HG03175 (cell line): ENCODE data around the gene TSPAN4.
A peak's percentile ranks its signal among the peaks of the same experiment; 100 is the strongest.

Experiments
- ATAC-seq: cut with Tn5 transposase; IDR thresholded peaks from one replicate; pipeline ENCODE4 v1.9.1; 2021; ENCODE audit warnings: mild to moderate bottlenecking, moderate library complexity; ENCODE audit not compliant: unreplicated experiment

The TSPAN4 gene

DNA sequence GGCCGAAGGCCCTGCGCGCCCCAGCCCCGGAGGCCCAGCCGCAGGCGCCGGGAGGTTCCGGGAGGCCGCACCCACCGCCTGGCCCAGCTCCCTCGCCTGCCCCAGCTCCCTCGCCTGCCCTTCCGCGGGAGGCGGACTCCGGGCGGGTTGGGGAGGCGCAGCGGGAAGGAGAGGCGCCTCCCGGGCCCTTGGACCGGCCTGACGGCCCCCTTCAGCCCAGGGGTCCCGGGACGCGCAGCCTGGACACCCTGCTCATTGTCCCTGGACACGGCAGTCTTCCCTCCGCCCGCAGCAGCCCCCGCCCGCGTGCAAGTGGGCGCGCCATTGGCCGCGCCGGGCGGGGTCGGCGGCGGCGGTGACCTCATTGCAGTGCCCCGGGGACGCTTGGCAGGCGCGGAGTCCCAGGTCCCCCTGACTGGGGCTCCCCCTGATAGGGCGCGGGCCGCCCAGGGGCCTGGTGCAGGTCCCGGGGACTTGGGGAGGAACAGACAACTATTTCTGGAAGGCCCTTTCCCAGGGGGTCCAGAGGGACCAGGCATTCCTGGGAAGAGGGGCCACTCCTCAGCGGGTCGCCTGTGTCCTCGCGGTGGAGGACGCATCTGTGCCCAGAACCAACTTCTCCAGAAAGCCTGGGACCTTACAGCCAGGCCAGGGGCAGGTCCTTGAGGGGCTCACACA is 9.4 kb upstream of the TSPAN4 start:
- no peak for ATAC-seq

DNA sequence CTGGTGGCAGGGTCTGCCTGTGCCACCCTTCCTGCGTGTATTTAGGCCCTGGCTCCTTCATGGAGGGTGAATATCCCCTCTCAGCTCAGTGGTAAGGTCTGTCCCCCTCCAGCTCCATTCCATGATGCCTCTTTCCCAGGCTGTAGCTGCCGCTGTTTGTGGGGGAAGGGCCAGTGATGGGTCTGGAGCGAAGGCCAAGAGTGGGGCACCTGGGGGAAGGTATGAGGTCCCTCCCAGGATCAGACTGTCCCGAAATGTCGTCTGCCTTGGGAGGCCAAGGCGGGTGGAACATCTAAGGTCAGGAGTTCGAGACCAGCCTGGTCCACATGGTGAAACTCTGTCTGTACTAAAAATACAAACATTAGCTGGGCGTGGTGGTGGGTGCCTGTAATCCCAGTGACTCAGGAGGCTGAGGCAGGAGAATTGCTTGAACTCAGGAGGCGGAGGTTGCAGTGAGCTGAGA is 8.8 kb upstream of the TSPAN4 start:
- no peak for ATAC-seq

DNA sequence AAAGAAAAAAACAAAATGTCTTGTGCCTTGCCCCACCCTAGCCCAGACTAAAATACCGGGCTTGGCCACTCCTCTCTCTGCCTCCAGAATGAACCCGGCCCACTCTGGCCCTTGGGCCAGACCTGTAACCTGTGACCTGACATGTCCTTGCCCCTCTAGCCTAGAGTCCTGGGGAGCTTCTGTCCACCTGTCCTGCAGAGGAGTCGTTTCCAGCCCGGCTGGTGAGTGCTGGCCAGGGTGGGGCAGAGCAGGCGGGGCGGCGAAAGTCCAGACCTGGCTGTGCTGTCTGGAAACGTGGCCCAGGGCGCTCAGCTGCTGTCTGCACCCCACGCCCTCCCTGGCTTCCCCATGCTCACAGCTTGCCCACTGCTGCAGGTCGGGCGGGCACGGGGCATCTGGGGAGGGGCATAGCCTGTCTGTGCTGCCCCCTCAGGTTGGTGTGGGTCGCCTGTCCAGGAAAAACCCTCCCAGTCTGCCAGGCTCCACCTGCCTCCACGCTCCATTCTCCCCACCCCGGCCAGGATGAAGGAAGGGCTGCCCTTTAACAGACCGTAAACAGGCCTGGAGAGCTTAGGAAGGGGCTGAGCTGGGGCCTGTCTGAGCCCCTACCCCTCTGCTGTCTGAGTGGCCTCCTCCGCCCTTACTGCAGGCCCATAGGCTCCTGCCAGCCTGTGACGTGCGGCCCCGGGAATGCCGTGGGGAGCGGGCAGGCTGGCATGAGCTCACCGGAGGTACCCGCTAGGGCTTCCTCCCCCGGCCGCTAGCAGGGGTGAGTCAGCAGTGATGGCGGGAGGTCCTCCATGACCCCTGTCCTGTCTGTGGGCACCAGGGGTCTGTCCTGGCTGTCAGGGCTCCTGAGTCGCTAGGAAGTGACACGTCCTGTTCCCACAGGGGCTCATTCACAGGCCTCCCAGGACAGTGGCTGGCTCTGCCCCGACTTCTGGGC is 8.0 kb upstream of the TSPAN4 start:
- no peak for ATAC-seq

DNA sequence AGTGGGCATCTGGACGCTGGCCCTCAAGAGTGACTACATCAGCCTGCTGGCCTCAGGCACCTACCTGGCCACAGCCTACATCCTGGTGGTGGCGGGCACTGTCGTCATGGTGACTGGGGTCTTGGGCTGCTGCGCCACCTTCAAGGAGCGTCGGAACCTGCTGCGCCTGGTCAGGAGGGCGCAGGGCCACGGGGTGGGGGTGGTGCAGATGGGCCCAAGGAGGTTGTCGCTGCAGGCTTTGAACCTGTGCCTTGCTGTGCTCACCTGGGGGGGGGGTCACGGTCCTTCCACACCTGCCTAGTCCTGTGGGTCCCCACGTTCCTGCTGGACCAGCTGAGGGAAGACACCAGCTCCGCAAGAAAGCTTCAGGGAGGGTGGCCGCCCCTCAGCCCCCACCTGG is 6.4 kb upstream of the TSPAN4 start:
- no peak for ATAC-seq

DNA sequence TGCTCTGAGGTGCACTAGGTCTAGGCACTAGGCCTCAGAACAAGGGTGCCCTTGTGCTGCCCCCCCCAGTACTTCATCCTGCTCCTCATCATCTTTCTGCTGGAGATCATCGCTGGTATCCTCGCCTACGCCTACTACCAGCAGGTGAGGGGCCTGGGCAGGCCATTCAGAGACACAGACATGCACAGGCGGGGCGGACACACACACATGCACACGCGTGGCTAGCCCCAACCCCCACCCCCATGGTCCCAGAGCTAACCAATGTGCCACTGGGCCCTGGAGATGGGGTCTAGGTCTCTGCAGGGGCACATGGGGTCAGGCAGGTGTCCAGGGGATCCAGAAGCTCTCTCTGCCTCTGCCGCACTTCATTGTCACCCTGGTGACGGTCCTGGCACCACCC is 6.0 kb upstream of the TSPAN4 start:
- ATAC-seq, result no peak

DNA sequence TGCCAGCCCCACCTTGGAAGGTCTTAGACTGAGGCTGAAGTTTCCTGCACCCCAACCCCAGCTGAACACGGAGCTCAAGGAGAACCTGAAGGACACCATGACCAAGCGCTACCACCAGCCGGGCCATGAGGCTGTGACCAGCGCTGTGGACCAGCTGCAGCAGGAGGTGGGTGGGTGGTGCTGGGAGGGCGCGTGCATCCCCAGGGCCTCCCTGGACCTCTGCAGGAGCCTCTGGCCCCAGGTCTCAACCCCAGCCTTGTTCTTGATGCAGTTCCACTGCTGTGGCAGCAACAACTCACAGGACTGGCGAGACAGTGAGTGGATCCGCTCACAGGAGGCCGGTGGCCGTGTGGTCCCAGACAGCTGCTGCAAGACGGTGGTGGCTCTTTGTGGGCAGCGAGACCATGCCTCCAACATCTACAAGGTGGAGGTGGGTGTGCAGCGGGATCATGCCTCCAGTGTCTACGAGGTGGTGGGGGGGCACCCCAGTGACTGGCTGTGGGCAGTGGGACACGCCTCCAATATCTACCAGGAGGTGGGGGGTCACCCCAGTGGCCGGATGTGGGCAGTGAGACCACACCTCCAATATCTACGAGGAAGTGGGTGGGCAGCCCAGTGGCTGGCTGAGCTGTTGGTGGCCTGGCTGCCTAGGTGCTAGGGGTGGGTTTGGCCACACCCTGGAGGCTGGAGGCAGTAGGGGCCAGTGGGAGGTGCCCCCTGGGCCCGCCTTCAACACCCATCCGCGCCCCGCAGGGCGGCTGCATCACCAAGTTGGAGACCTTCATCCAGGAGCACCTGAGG is 5.3 kb upstream of the TSPAN4 start:
- no peak for ATAC-seq

DNA sequence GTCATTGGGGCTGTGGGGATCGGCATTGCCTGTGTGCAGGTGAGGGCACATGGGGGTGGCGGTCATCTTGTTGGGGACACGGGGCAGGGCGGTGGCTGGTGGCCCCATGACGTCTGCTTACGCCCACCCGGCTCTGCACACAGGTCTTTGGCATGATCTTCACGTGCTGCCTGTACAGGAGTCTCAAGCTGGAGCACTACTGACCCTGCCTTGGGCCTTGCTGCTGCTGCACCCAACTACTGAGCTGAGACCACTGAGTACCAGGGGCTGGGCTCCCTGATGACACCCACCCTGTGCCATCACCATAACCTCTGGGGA is 4.7 kb upstream of the TSPAN4 start:
- no peak for ATAC-seq

DNA sequence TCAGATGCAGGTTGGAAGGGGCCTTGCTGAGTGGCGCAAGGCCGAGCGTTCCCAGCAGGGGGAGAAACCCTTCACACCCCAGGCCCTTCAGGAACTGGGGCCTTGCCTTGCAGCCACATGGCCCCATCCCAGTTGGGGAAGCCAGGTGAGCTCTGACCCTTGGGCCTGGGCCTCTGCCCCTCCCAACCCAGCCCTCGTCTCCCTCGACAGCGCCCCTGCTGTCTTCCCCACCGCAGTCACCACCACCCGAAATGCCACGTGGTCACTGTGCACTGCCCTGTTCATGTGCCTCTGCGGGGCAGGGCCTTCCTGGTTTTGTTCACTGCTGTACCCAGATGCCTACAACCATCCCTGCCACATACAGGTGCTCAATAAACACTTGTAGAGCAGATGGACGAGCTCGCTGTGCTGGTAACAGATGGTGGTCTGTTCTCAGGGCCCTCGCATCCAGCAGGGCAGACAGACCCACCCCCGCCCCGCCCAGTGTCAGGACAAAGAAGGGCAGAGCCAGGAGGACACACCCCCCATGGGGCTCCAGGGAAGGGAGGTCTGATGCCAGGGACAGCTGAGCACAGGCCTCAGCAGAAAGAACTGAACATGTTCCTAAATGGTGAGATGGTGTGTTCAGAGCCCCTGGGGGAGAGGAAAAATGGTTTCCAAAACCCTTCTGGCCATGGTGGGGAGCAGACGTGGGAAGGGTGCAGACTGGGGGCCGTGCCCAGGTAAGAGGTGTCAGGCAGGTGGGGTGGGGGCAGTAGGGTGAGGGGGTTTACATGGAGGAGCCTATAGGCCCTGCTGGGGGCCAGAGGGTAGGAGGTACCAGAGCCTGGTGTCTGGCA is 4.0 kb upstream of the TSPAN4 start:
- ATAC-seq, result no peak

DNA sequence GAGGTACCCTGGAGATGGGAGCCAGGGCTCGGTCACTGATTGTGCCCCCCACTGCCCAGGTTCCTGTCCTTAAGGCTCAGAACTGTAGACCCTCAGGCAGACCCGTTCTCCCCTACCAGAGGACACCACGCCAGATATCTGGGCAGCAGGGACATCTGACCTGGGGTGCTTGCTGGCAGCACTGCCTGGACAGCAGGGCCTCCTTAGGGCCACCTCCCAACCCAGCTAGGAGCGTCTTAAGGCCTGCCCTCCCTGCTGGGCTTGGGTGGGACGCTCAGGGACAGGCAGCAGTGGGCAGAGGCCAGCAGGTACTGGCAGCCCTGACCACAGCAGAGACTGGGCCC is 3.4 kb upstream of the TSPAN4 start:
- ATAC-seq, result no peak

DNA sequence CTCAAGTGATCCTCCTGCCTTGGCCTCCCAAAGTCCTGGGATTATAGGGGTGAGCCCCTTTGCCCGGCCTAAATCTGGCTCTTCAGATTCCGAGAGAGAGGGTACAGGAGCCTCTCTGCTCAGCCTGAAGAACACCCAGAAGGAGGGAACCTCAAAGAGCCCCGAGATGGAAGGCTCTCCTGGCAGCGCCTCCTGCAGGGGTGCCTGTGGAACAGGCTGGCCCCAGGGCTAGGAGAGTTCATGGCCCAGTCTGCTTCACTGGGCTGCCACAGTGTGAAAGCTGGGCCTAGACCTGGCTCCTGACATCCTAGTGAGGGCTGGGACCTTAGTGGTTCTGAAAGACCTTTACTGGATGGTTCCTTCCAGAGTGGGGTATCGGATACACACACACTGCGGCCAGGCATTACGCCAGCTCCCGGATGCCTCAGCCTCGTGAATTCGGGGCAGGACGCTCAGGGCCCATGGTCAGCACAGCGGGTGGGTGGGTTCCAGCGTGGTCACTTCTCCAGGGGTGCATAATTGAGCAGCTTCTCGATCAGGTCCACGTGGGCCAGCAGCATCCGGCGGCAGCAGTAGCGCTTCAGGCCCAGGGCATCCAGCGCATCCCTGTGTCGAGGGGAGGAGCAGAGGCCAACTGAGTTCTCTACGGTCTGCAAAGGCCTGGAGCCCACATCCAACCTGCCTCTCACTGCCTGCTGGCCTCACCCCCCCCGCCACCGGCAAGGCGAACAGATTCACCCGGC is 2.6 kb upstream of the TSPAN4 start:
- no peak for ATAC-seq

DNA sequence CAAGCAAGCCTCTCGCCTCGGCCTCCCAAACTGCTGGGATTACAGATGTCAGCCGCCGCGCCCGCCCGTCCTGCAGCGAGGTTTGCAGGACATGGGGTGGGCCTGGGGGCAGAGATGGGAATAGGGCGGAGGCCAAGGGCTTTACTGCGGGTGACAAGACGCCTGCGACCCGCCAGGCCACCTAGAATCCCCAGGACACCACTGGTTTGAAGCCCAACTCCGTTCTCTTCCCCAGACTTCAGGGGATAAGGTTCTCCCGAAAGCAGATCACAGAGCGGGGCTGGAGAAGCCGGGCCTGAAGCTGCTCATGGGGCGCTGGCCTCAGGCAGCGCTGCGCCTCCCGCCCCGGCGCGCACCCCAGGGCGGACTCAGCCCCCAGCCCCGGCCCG is 677 bp upstream of the TSPAN4 start:
- peak; percentile 33 for ATAC-seq

DNA sequence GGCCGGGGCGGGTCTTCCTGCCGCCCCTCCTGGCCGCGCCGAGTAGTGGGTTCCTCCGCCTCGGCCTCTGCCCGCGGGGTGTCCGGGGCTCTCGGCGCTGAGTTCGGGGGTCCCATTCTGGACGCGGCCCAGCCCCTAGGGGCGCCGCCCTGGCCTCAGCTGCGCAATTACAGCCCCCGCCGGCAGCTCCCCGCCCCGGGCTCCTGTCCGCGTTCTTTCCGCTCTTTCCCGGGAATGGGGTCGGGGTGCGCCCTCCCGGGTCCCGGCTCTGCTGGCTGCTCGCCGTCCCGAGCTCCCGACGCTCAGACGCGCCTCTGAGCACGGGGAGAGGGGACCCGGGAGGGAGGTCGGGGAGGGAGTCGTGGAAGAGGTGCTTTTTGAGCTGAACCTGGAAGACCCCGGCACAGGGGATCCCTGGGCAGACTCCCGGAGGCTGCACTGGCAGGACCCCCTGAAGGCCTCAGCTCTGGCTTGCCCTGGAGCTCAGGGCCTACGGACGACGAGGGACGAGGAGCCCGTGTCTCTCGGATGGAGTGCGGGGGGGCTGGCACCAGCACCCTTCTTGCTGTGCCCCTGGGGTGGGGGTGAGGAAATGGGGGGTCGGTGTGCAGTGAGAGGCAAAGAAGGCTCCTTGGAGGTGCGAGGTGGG is 558 bp downstream of the TSPAN4 start:
- no peak for ATAC-seq

DNA sequence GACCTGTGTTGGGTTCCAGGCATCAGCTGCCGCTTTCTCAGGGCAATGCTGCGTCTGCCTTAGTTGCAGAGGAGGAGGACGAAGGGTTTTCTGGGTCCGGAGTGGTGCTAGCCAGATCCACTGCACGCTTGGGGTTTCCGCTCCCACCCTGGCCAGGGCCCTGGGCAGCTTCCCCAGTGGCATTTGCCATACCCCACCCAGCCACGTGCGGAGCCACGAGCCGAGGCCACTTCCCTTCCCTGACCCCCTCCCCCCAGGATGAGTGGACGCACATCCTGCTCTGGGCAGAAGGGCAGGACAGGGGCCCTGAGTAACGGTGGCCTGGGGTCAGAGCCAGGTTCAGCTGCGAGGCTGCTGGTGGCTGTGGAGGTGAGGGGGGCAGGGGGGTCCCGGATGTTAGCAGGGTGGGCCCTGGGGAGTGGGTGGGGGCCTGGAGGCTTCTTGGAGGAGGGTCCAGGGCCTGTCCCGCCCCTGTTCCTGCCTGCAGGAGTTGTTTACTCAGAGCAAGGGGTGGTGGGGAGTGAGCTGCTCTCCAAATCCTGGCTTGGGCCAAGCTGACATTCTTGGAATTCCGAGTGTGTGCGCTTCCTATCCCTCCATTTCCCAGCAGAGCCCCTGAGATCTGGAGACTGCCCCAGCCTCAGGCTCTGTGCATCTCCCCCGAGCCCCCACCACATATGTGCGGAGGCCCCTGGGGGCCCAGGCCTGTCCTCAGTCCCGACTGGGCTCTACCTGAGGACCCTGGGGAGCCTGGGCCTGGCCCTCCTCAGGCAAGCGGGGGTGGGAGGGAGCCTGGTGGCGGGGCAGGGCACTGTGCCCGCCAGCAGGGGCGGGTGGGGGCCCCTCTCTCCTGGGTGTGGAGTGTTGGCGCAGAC is 1.4 kb downstream of the TSPAN4 start:
- ATAC-seq, result no peak

DNA sequence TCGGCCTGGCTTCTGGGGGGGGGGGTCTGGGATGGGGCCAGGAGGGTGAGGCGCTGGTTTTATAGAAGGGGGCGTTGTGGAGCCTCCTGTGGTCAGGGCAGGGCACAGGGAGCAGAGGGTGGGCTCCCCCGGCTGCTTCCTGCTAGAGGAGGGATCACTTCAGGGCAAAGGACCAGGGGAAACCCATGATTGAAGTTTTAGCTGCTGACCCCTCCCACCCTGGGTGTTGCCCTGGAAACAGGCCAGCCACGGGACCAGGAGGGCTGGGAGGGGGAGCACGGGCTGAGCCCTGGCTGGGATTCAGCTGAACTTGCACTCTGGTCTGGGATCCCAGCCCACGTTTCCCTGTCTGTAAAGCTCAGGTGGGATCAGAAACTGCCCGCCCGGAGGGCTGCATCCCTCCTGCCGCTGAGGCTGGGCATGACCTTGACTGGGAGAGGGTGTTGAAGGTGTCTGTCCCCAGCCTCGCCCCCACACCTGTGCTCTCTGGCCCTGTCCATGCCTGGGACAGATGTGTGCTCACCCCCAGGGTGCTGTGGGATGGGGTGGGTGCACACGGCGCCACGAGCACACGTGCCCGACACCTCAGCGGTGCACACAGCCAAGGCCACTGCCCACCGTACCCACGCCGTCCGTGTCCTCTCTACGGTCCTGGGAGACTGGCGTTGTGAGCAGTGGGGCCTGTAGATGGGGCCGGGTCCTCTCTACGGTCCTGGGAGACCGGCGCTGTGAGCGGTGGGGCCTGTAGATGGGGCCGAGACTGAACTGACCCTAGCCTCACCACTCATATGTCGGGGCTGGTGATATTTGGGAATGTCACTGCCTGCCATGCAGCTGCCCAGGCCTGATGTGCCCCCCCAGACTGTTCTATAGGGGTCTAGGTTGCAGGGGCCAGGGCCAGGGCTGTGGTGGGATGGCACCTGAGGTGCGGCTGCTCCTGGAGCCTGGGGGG is 2.3 kb downstream of the TSPAN4 start:
- no peak for ATAC-seq

DNA sequence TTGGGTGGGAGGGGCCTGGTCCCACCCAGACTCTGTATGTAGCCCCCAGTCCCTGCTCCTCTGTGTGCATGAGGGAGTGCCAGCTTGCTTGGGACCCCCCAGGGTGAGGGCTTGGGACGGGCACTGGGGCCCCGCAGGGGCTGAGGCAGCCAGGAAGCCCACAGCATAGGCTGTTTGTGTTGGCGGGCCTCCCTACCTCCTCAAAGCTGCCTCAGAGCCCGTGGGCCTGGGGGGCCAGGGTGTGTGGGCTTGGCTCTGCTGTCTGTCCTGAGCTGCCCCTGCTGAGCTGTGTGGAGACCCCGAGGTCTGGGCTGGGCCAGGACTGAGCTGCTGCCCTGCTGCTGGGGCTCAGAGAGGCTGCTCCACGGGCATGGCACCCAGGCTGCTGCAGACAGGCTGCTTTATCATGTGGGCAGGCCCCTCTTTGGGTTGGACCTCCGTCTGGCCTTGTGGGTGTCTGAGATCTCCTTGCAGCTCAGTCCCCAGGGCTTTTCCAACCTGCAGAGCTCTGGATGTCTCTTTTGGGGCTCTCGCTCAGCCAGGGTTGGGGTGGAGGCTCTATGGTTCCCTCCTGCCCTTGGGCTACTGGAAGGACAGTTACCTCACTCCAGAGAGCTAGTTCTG is 3.3 kb downstream of the TSPAN4 start:
- ATAC-seq, result no peak

DNA sequence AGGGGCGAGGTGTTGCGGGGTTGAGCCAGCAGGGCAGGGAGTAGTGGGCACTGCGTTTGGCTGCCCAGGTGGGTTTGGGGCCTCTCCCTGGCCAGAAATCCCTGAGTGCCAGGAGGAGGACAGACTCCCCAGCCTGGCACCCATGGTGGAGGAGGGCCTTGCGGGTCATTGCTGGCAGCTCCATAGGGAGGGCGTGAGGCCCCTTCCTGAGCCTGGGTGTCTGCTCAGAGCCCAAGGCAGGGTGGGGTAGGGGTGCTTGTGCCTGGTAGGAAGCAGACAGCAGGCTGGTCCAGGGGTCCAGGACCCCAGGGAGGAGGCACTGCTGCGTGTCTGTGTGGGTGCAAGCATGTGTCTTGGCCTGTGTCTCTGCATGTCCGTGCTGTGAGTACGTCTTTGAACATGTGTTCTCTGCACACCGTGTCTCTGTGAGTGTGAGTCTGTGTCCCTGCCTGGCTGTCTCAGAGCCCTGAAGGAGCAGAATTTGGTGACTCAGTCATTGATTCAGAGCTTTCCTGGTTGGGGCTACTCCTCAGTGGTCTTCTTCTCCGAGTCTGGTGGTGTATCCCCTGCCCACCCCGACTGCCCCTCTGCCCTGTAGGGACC is 3.9 kb downstream of the TSPAN4 start:
- no peak for ATAC-seq

DNA sequence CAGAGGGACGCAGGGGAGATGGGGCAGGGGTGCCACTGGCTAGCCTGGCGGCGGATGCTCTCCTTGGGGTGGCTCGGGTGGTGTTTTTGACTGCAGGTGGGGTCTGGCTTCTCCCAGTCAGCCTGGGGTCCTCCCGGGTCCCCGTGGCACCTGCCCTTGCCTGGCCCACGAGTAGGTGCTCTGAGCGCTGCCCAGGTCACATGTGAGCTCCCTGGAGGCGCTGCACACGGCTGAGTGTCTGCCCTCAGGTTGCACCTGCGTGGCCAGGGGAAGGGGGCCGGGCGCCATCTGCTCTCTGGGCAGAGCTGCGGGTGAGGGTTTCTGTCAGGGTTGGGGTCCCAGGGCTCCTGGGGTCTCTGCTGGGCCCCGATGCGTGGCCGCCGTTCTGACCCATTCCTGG is 5.2 kb downstream of the TSPAN4 start:
- ATAC-seq, result no peak
